HG03025 (cell line): ENCODE measurements around the gene RAB3IL1.
"Not testable (repeated sequence)": the region's sequence is repeated elsewhere in the genome, so short reads cannot be mapped to it uniquely, and the experiment has no call there.

ENCODE experiments used
- ATAC-seq: cut with Tn5 transposase; IDR thresholded peaks from one replicate; pipeline ENCODE4 v1.9.1; 2021; ENCODE audit warnings: mild to moderate bottlenecking, moderate library complexity; ENCODE audit not compliant: unreplicated experiment, low FRiP score

RAB3IL1 gene

DNA sequence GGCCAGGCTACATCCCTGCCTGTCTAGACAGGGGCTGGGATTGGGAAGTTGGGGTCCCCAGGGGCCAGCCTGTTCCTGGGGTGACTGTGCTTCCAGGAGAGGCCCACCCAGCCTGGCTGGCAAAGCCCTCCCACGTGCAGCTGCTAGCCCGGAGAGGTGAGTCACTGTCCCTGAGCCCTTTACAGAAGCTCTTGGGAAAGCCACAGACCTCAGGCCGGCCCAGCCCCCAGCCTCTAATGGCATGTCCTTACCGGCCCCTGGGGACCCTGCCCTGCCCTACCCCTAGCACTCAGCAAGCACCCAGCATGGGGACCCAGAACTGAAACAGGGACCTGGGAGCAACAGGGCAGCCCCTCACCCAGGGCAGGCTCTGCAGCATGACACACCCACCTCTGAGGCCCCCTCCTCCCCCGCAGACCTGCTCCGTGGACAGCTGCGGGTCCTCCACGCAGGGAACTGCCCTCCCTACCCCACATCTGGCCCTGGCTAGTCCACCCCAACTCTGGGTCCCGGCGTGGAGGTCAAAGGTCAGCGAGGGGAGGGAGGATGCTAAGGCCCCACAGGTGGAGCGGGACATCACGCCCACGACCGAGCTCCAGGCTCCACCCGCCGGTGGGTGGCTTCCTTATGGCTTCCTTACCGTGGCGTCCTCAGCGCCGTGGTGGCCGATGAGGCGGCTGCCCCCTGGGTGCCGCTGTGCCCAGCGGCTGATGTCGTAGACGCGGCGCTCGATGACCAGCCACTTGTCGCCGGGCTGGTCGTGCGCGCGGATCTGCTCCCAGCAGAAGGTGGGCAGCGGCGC is 26.6 kb downstream of the RAB3IL1 start:
- ATAC-seq, result peak; percentile 4

- no peak for ATAC-seq
These were observed 27.5 kb downstream of the RAB3IL1 start for GRCh38 chr11:61889831-61890230.

- no peak for ATAC-seq
These were observed 28.8 kb downstream of the RAB3IL1 start for GRCh38 chr11:61888590-61888989.

DNA sequence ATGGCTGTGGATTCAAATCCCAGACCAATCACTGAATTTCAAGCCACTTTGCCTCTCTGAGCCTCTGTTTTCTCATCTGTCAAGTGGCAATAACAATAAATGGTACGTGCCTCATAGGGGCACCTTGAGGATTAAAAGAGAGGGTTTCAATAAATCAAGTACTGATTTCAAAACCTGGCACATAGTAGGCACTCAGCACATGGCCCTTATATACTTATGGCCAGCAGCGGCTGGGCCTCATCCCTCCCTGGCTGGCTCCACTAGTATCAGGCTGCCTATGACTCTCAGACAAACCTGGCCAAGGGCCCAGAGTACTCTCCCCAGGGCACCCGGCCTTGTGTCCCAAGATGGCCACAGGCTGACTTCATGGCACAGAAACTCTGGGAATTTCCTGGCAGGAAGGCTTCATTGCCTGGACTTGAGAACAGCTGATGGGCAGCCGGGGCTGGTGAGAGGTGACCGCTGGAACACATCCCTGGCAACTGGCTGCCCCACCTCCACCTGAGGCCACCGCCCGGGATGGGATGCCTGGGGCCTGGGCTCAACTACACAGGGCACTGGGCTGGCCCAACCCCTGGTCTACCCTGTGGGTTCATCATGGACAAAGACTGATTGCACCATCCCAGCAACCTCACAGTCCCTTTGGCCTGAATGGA is 29.4 kb downstream of the RAB3IL1 start:
- no peak for ATAC-seq

DNA sequence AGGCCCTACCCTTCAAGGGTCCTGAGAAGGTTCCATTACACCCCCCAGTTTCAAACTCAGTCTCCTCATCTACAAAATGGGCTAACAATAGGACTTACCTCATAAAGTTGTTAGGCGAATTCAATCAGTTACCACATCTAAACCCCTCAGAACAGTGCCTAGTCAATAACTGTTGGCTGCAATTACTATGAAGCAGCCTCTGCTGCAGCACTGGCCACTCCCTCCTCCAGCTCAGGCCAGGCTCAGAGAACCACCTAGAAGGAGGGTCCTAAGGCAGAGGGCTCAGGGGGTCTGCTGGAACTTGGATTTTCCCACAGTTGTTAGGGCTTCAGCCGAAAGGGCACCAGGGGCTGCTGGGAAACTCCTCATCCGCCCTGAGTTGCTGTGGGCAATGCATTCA is 30.7 kb downstream of the RAB3IL1 start:
- no peak for ATAC-seq

- no peak for ATAC-seq
These were observed 31.4 kb downstream of the RAB3IL1 start for GRCh38 chr11:61885784-61886580.

GRCh38 chr11:61885166-61885778 is 32.1 kb downstream of the RAB3IL1 start:
- no peak for ATAC-seq

GRCh38 chr11:61883947-61884346 is 33.4 kb downstream of the RAB3IL1 start:
- no peak for ATAC-seq

DNA sequence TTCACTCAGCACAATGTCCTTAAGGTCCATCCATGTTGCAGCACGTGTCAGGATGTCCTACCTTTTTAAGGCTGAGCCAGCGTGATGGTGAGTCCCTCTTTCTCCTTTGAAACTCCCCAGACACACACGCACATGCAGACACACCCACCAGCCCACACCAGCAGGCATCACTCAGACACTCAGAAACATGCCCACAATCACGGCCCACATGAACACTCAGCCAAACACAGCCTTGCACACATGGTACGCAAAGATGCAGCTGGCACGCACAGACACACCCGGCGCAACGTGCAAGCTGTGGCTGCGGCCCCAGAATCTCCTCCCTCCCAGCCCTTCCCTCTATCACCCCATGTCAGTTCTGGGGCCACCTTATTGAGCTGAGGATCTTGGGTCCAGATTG is 34.0 kb downstream of the RAB3IL1 start:
- ATAC-seq, result no peak

DNA sequence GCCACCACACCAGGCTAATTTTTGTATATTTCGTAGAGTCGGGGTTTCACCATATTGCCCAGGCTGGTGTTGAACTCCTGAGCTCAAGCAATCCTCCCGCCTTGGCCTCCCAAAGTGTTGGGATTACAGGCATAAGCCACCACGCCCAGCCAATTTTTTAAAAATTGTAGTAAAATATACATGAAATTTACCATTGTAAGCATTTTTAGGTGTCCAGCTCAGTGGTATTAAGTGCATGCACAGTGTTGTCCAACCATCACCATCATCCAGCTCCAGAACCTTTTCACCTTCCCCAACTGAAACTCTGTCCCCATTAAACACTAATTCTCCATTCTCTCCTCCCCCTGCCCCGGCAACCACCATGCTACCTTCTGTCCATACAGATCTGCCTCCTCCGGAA is 34.5 kb downstream of the RAB3IL1 start:
- no peak for ATAC-seq

GRCh38 chr11:61882267-61882666 is 35.1 kb downstream of the RAB3IL1 start:
- not testable (repeated sequence) for ATAC-seq

GRCh38 chr11:61881397-61881796 is 36.0 kb downstream of the RAB3IL1 start:
- ATAC-seq, result no peak

GRCh38 chr11:61880454-61880853 is 36.9 kb downstream of the RAB3IL1 start:
- no peak for ATAC-seq

- no peak for ATAC-seq
These were observed 37.3 kb downstream of the RAB3IL1 start for GRCh38 chr11:61880031-61880430.

DNA sequence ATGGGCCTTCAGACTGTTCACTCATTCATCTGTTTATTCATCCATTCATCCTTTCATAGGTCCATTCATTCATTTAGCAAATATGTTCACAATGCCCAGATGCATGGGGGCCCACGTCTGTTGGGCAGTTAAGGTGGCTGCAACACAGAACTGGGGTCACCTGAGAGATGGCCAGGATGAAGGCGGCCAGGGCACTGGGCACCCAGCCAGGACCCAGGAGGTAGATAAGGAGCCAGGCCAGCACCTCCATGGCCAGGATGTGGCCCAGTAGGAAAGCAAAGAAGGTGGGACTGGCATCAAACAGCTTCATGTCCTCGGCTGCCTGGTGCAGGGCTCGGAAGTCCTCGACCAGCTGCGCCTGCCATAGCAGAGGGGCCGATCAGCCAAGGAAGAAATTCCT is 38.2 kb downstream of the RAB3IL1 start:
- no peak for ATAC-seq

DNA sequence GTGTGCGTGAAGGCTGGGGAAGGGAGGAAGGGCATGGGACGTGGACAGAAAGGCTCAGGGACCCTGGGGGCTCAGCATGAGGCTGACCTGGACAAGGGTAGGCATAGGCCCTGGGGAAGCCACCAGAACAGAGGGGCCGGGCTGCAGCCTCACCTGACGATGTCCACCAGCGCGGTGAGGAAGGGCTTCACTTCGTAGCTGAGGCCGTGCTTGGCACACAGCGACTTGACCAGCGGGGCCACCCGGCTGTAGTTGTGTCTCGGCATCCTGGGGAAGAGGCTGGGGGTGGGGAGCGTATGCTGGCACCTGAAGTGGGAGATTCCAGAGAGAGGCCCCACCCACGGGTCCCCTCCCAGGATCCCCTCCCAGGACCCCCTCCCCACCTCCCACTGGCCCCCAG is 41.7 kb downstream of the RAB3IL1 start:
- no peak for ATAC-seq

DNA sequence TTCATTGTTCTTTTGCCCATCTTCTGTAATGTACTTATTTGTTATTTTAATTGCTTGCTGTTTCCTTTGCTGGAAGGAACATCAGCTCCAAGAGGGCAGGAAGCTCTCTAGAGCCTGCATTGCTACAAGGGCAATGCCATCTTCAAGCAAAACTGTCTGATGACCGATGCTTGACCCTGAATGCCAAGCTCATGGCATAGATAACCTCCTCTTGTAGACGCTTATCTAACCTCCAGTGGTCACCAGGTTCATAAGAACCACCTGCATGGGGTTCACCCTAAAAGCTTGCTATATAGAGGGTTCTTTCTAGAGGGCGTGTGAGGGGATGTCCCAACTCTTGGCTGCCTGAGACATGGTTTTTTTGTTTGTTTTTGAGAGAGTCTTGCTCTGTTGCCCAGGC is 42.5 kb downstream of the RAB3IL1 start:
- ATAC-seq, result no peak

DNA sequence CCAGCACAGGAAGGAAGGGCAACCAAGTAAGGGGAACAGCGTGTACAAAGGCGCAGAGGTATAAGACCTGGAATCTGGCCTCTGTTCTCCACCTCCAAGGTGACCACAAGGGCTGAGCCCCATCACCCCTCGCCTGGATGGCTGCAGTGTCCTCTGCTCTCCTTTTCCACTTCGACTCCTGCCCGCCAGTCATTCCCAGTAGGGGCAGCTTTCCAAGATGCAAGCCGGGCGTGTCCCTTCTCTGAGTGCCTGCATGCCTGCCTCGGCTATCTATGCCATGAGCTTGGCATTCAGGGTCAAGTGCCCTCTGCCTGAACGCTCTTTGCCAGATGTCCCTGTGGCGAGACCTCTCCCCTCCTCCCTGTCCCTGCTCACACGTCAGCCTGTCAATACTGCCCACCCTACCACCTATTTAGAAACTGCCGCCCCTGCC is 43.0 kb downstream of the RAB3IL1 start:
- no peak for ATAC-seq

- no peak for ATAC-seq
These were observed 43.6 kb downstream of the RAB3IL1 start for GRCh38 chr11:61873588-61874376.

DNA sequence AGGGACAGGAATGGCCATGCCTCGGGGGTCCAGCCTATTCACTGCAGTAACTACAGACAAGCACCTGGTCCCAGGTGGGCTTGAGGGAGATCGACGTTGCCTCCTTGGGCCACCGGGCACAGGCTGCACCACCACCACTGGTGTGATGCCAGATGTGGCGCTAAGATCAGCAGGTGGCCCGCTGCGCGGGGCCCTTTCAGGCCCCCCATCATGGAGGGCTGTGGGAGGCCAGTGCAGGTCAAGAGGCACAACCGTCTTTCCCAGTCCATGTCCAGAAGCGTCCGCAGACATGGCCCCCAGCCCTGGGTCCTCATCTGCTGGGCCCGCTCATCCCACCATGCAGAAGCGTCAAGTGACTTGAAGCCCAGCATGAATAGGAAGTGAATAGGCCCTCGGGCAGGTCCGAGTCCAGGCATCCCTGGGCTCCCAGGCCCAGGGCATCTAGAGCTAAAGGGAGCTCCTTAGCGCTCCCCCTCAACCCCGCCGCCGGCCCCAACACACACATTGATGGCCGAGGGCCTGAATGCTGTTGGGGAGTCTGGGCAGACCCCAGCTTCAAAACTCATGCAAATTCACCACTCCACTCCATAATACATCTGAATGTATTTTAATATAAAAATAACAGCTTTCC is 44.3 kb downstream of the RAB3IL1 start:
- ATAC-seq, result no peak
